GM19025 (cell line): ENCODE data around the gene MPV17L.
"Not testable (repeated sequence)": the region's sequence is repeated elsewhere in the genome, so short reads cannot be mapped to it uniquely, and the experiment has no call there.

Experiments
- ATAC-seq: cut with Tn5 transposase; IDR thresholded peaks from one replicate; pipeline ENCODE4 v1.9.1; 2021; ENCODE audit warnings: mild to moderate bottlenecking, low read depth, moderate library complexity; ENCODE audit not compliant: unreplicated experiment

Gene MPV17L

GRCh38 chr16:15395631-15396508, at the start of gene MPV17L:
TSS of gene MPV17L (plus strand) at chr16:15395754. CDS start at chr16:15395898, 144 bp downstream.
- not testable (repeated sequence) for ATAC-seq

- ATAC-seq = not testable (repeated sequence)
These were observed 46.8 kb upstream of the MPV17L start for GRCh38 chr16:15348721-15349120.

GRCh38 chr16:15351251-15351650, 44.3 kb upstream of the MPV17L start:
- not testable (repeated sequence) for ATAC-seq

GRCh38 chr16:15351745-15352144, 43.8 kb upstream of the MPV17L start:
- ATAC-seq = not testable (repeated sequence)

- not testable (repeated sequence) for ATAC-seq
These were observed 42.7 kb upstream of the MPV17L start for GRCh38 chr16:15352852-15353251.

- not testable (repeated sequence) for ATAC-seq
These were observed 40.7 kb upstream of the MPV17L start for GRCh38 chr16:15354846-15355245.

GRCh38 chr16:15357495-15357894, 38.1 kb upstream of the MPV17L start:
- not testable (repeated sequence) for ATAC-seq

- not testable (repeated sequence) for ATAC-seq
These were observed 17.4 kb upstream of the MPV17L start, which contains the start of gene NPIPA5 for GRCh38 chr16:15378194-15378593. TSS of gene NPIPA5 (minus strand) at chr16:15378294. CDS start at chr16:15378294, 0 bp downstream.

- ATAC-seq = not testable (repeated sequence)
These were observed 12.7 kb upstream of the MPV17L start for GRCh38 chr16:15382810-15383209.

GRCh38 chr16:15388060-15388459, 7.5 kb upstream of the MPV17L start:
- ATAC-seq = not testable (repeated sequence)

GRCh38 chr16:15389916-15390315, 5.6 kb upstream of the MPV17L start:
- ATAC-seq = not testable (repeated sequence)

GRCh38 chr16:15393025-15393424, 2.5 kb upstream of the MPV17L start:
- ATAC-seq = not testable (repeated sequence)

GRCh38 chr16:15396509-15396829, 915 bp downstream of the MPV17L start:
- not testable (repeated sequence) for ATAC-seq

- ATAC-seq = no peak
These were observed 1.5 kb downstream of the MPV17L start for GRCh38 chr16:15396948-15397594.

GRCh38 chr16:15398618-15399316, 3.2 kb downstream of the MPV17L start:
- ATAC-seq = no peak

GRCh38 chr16:15399317-15399716, 3.8 kb downstream of the MPV17L start:
- no peak for ATAC-seq

- ATAC-seq = not testable (repeated sequence)
These were observed 4.8 kb downstream of the MPV17L start for GRCh38 chr16:15400314-15400713.

GRCh38 chr16:15401972-15402371, 6.4 kb downstream of the MPV17L start:
- no peak for ATAC-seq

- no peak for ATAC-seq
These were observed 7.9 kb downstream of the MPV17L start for GRCh38 chr16:15403392-15403995.

- ATAC-seq = not testable (repeated sequence)
These were observed 8.5 kb downstream of the MPV17L start for GRCh38 chr16:15404091-15404490.
